HEK293 (cell line): ENCODE data around the gene SLC19A1.

Experiments used
- CTCF ChIA-PET: fragments of 350-600 bp; formaldehyde crosslinking; extraction: SDS; loops from one replicate; lab custom pipeline; 2021; ENCODE audit warnings: antibody characterized with exemption; lab: Yijun Ruan, JAX
- POLR2A ChIA-PET: fragments of 300-600 bp; formaldehyde crosslinking; extraction: SDS; loops from one replicate; lab custom pipeline; 2020; ENCODE audit warnings: antibody characterized with exemption, inconsistent platforms; lab: Yijun Ruan, JAX
- H3K27ac ChIP-seq: fragments of 200-500 bp; sonication (Bioruptor generic); 2 replicates; pipeline ENCODE4 v1.5.1; 2014; ENCODE audit warnings: low read depth, low read length, control low read depth, inconsistent platforms; ENCODE audit errors: extremely low read depth
- H3K36me3 ChIP-seq, 2 experiments: fragments of 200-500 bp in 1 of 2; sonication (Bioruptor generic) in 1 of 2; 1 replicate in 1 of 2; 2 replicates in 1 of 2; pipeline ENCODE4 v1.5.1; 2014 to 2017; ENCODE audit warnings: inconsistent platforms in 2 of 2, low read length in 2 of 2; ENCODE audit not compliant: control insufficient read depth in 2 of 2, insufficient read depth in 1 of 2
- H3K4me1 ChIP-seq: fragments of 200-500 bp; sonication (Bioruptor generic); 2 replicates; pipeline ENCODE4 v1.5.1; 2014; ENCODE audit warnings: mild to moderate bottlenecking, low read length, inconsistent platforms; ENCODE audit not compliant: control insufficient read depth, insufficient read depth
- H3K4me3 ChIP-seq: 2 replicates; pipeline ENCODE4 v1.5.1; 2011; ENCODE audit warnings: low read depth, mild to moderate bottlenecking, control low read depth, low read length, moderate library complexity
- H3K9me3 ChIP-seq: fragments of 200-500 bp; sonication (Bioruptor generic); 2 replicates; pipeline ENCODE4 v1.5.1; 2014; ENCODE audit warnings: low read depth, low read length, inconsistent platforms; ENCODE audit not compliant: control insufficient read depth, insufficient read depth
- HOXA7 ChIP-seq: sonication (generic); formaldehyde crosslinking; IDR thresholded peaks from 2 replicates; pipeline ENCODE4 v1.8.1; 2022; ENCODE audit warnings: missing genetic modification reagents, borderline replicate concordance
- HOXD13 ChIP-seq: sonication (generic); formaldehyde crosslinking; IDR thresholded peaks from 2 replicates; pipeline ENCODE4 v1.8.0; 2022; ENCODE audit warnings: missing genetic modification reagents, borderline replicate concordance
- OSR2 ChIP-seq: fragments of 450-650 bp; formaldehyde crosslinking; IDR thresholded peaks from 2 replicates; pipeline ENCODE4 v1.5.1; 2016; ENCODE audit warnings: missing biosample characterization, missing genetic modification characterization
- SP3 ChIP-seq: fragments of 450-650 bp; formaldehyde crosslinking; IDR thresholded peaks from 2 replicates; pipeline ENCODE4 v1.5.1; 2016; ENCODE audit warnings: missing biosample characterization, missing genetic modification characterization
- TRIM28 ChIP-seq: IDR thresholded peaks from 2 replicates; pipeline ENCODE4 v1.6.1; 2011; ENCODE audit warnings: low read length, control low read depth, borderline replicate concordance
- ZBTB49 ChIP-seq: fragments of 450-650 bp; formaldehyde crosslinking; IDR thresholded peaks from 2 replicates; pipeline ENCODE4 v1.5.1; 2016; ENCODE audit warnings: missing biosample characterization, missing genetic modification characterization, low read depth
- ZFP37 ChIP-seq: fragments of 450-650 bp; formaldehyde crosslinking; IDR thresholded peaks from 2 replicates; pipeline ENCODE4 v1.5.1; 2016; ENCODE audit warnings: missing biosample characterization, missing genetic modification characterization
- ZFP41 ChIP-seq: fragments of 450-650 bp; formaldehyde crosslinking; IDR thresholded peaks from 2 replicates; pipeline ENCODE4 v1.5.1; 2016; ENCODE audit warnings: missing biosample characterization, missing genetic modification characterization, borderline replicate concordance
- ZNF138 ChIP-seq: fragments of 450-650 bp; formaldehyde crosslinking; IDR thresholded peaks from 2 replicates; pipeline ENCODE4 v1.5.1; 2016; ENCODE audit warnings: missing biosample characterization, missing genetic modification characterization, borderline replicate concordance
- ZNF146 ChIP-seq: fragments of 450-650 bp; formaldehyde crosslinking; IDR thresholded peaks from 2 replicates; pipeline ENCODE4 v1.5.1; 2016; ENCODE audit warnings: missing biosample characterization, missing genetic modification characterization
- ZNF169 ChIP-seq: fragments of 450-650 bp; formaldehyde crosslinking; IDR thresholded peaks from 2 replicates; pipeline ENCODE4 v1.5.1; 2016; ENCODE audit warnings: missing biosample characterization, missing genetic modification characterization
- ZNF19 ChIP-seq: fragments of 450-650 bp; formaldehyde crosslinking; IDR thresholded peaks from 2 replicates; pipeline ENCODE4; 2016; ENCODE audit warnings: missing biosample characterization, missing genetic modification characterization, low read depth
- ZNF274 ChIP-seq, 2 experiments: fragments of 200-500 bp in 1 of 2; fragments of 450-650 bp in 1 of 2; sonication (Bioruptor generic) in 1 of 2; formaldehyde crosslinking in 1 of 2; IDR thresholded peaks; 2 replicates each; pipeline versions ENCODE4 v1.5.1 to v1.6.1; 2014 to 2016; ENCODE audit warnings: borderline replicate concordance in 1 of 2, inconsistent platforms in 1 of 2, low read length in 1 of 2, missing biosample characterization in 1 of 2, missing genetic modification characterization in 1 of 2
- ZNF350 ChIP-seq: fragments of 450-650 bp; formaldehyde crosslinking; IDR thresholded peaks from 2 replicates; pipeline ENCODE4 v1.5.0; 2017; ENCODE audit warnings: missing biosample characterization, mild to moderate bottlenecking, missing genetic modification characterization
- ZNF398 ChIP-seq: fragments of 450-650 bp; formaldehyde crosslinking; IDR thresholded peaks from 2 replicates; pipeline ENCODE4 v1.5.1; 2017; ENCODE audit warnings: missing biosample characterization, missing genetic modification characterization
- ZNF423 ChIP-seq: fragments of 450-650 bp; formaldehyde crosslinking; IDR thresholded peaks from 2 replicates; pipeline ENCODE4 v1.5.1; 2016; ENCODE audit warnings: missing biosample characterization, missing genetic modification characterization
- ZNF621 ChIP-seq: fragments of 450-650 bp; formaldehyde crosslinking; IDR thresholded peaks from 2 replicates; pipeline ENCODE4 v1.5.1; 2017; ENCODE audit warnings: missing biosample characterization, missing genetic modification characterization
- ZNF677 ChIP-seq: fragments of 450-650 bp; IDR thresholded peaks from 2 replicates; pipeline ENCODE4 v1.5.0; 2018; ENCODE audit warnings: missing biosample characterization, mild to moderate bottlenecking, missing genetic modification characterization, moderate library complexity
- ZNF704 ChIP-seq: fragments of 450-650 bp; formaldehyde crosslinking; IDR thresholded peaks from 2 replicates; pipeline ENCODE4 v1.5.1; 2016; ENCODE audit warnings: missing biosample characterization, missing genetic modification characterization
- ZNF792 ChIP-seq: fragments of 450-650 bp; formaldehyde crosslinking; IDR thresholded peaks from 2 replicates; pipeline ENCODE4 v1.5.1; 2016; ENCODE audit warnings: missing biosample characterization, missing genetic modification characterization
- TF ChIP-seq, protein P1 (sequence below): fragments of 450-650 bp; formaldehyde crosslinking; IDR thresholded peaks from 2 replicates; pipeline ENCODE4 v1.5.1; 2016; ENCODE audit warnings: missing biosample characterization, missing genetic modification characterization

Gene SLC19A1

DNA sequence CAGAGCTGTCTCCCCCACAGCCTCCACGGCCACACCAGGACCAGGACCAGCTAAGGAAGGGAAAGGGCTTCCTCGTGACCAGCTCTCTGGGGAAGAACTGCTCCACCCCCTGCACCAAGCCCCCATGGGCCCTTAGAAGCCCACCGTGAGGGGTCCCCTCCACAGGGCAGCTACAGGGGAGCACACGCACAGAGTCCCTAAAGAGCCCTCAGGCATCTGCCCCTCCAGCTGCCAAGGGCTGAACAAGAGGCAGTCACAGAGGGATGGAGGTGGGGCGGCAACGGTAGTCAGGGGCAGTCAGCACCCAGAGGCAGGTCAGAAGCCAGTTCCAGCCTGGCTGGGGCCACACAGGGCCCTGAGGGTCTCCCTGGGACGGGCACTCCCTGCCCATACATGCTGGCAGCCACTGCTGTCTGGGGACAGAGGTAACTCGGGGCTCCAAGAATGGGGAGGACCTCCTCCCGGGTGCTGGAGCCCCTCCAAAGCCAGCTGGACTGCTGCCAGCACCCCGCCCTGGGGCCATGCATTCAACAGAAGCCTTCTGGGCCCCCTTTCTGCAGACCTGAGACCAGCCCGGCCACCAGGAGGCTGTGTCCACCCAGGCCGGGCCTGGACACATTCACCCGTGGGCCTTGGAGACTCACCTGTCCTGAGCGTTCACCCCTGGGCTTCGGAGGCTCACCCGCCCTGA, 18.7 kb downstream of the SLC19A1 start:
- CTCF ChIA-PET, result no interaction called here
- H3K36me3 ChIP-seq, result peaks cover 27 to 75% of the 10 kb centered on the region in 2 experiments
- POLR2A ChIA-PET, result no interaction called here

DNA sequence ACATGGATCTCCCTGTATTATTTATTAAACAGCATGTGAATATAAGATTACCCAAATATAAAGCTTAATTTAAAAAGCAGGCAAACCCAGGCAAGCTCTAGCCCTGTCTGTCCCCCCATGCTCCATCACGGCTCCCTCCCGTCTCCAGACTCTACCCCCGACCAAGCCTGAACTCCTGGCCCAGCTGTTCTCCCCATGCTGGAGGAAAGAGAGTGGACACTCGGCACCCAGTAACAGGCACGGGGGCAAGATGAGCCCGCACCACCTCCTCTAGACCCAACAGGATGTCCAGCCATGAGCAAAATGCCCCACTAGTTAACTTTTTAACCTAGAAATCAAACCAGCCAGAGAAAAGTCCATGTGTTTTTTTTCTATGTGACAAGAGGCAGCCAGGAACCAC, 19.3 kb downstream of the SLC19A1 start:
- no peaks in the 10 kb centered on the region for H3K9me3 ChIP-seq
- H3K4me3 ChIP-seq, result no peak overlapping the region
- ChIA-PET CTCF (no interaction called here), POLR2A (no interaction called here)
- H3K27ac ChIP-seq, result no peak overlapping the region
- no peak for TF ChIP-seq HOXA7
- TF ChIP-seq ZNF621, result no peak
- no peak for TF ChIP-seq ZNF704 (tag by site-specific recombination)
- no peak for TF ChIP-seq ZNF169 (tag by site-specific recombination)
- no peak for TF ChIP-seq SP3
- TF ChIP-seq OSR2 (tag by site-specific recombination), result no peak
- TF ChIP-seq ZNF274 (IDR thresholded peaks at IDR 0.05; ENCODE audit: low read length), result no peak
- no peak for TF ChIP-seq ZNF274 (tag by site-specific recombination; IDR thresholded peaks at IDR 0.05; ENCODE audit: borderline replicate concordance)
- no peak for TF ChIP-seq TRIM28
- H3K36me3 ChIP-seq, result peaks cover 31 to 70% of the 10 kb centered on the region in 2 experiments
- no peaks in the 10 kb centered on the region for H3K4me1 ChIP-seq

More for the DNA sequence above, 18.7 kb downstream of the SLC19A1 start:
- no peaks in the 10 kb centered on the region for H3K4me1 ChIP-seq
- TF ChIP-seq ZNF138 (tag by site-specific recombination) (no peak), ZNF398 (tag by site-specific recombination) (no peak), ZNF792 (tag by site-specific recombination) (no peak), ZFP41 (tag by site-specific recombination) (no peak), HOXD13 (CRISPR knock-in tag) (no peak)
- no peak overlapping the region for H3K27ac ChIP-seq
- no peak overlapping the region for H3K4me3 ChIP-seq
- no peaks in the 10 kb centered on the region for H3K9me3 ChIP-seq

GRCh38 chr21:45522381-45522780, 19.9 kb downstream of the SLC19A1 start:
- Histone ChIP-seq H3K27ac (no peak overlapping the region), H3K4me1 (no peaks in the 10 kb centered on the region), H3K36me3 (peaks cover 34 to 69% of the 10 kb centered on the region in 2 experiments), H3K4me3 (no peak overlapping the region), H3K9me3 (no peaks in the 10 kb centered on the region)
- POLR2A ChIA-PET, result interaction anchor here (0.9 kb wide), 1 partner anchor 10 kb away, joined by 4 read pairs; no protein-coding TSS in a partner anchor
- CTCF ChIA-PET, result interaction anchor here (1.0 to 1.1 kb wide), 2 partner anchors 34 to 45 kb away, joined by 3 read pairs; no protein-coding TSS in a partner anchor
- TF ChIP-seq ZNF677 (no peak), ZNF423 (tag by site-specific recombination) (no peak), ZFP37 (no peak), ZNF274 (IDR thresholded peaks at IDR 0.05; ENCODE audit: low read length) (no peak), ZNF274 (tag by site-specific recombination; IDR thresholded peaks at IDR 0.05; ENCODE audit: borderline replicate concordance) (no peak), ZNF146 (tag by site-specific recombination) (no peak), ZNF19 (tag by site-specific recombination) (no peak), ZBTB49 (tag by site-specific recombination) (no peak), ZNF350 (tag by site-specific recombination) (no peak)
- TF ChIP-seq, protein P1, sequence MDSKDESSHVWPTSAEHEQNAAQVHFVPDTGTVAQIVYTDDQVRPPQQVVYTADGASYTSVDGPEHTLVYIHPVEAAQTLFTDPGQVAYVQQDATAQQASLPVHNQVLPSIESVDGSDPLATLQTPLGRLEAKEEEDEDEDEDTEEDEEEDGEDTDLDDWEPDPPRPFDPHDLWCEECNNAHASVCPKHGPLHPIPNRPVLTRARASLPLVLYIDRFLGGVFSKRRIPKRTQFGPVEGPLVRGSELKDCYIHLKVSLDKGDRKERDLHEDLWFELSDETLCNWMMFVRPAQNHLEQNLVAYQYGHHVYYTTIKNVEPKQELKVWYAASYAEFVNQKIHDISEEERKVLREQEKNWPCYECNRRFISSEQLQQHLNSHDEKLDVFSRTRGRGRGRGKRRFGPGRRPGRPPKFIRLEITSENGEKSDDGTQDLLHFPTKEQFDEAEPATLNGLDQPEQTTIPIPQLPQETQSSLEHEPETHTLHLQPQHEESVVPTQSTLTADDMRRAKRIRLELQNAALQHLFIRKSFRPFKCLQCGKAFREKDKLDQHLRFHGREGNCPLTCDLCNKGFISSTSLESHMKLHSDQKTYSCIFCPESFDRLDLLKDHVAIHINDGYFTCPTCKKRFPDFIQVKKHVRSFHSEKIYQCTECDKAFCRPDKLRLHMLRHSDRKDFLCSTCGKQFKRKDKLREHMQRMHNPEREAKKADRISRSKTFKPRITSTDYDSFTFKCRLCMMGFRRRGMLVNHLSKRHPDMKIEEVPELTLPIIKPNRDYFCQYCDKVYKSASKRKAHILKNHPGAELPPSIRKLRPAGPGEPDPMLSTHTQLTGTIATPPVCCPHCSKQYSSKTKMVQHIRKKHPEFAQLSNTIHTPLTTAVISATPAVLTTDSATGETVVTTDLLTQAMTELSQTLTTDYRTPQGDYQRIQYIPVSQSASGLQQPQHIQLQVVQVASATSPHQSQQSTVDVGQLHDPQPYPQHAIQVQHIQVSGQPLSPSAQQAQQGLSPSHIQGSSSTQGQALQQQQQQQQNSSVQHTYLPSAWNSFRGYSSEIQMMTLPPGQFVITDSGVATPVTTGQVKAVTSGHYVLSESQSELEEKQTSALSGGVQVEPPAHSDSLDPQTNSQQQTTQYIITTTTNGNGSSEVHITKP (tag by site-specific recombination), result no peak
